Measurements from ENCODE around the gene THRB. TPM values are rescaled to one million over a fixed set of nuclear protein-coding genes. Genes with fewer than 3 reads are reported as not detected.

Gene THRB
- total and polyA plus RNA-seq, 2 donors (not counting 3 experiments of a cell fraction or from before 2014, with no cell fraction given): 0.06 TPM; not detected in 1

GRCh38 chr3:24451461-24452099 is 43.1 kb downstream of the THRB start:
- CTCF ChIA-PET: interaction anchor here (0.6 to 1.2 kb wide), 2 partner anchors 14 to 1912 kb away, joined by 3 read pairs; no protein-coding TSS in a partner anchor
- no peaks in the 10 kb centered on the region for H4K20me1 ChIP-seq (replicated peaks; ENCODE audit: control insufficient read depth, extremely low read depth, insufficient read depth, low read length)
- no peaks in the 10 kb centered on the region for H3K36me3 ChIP-seq (ENCODE audit: control insufficient read depth in 2 of 2, extremely low read depth in 1 of 2, insufficient read depth in 2 of 2, low read length in 2 of 2)
- no peak overlapping the region for H2AFZ ChIP-seq (ENCODE audit: low read depth, low read length)
- no peak overlapping the region for H3K4me3 ChIP-seq (replicated peaks in 1 of 3; ENCODE audit: insufficient read depth in 1 of 3, low read depth in 1 of 3, low read length in 3 of 3)
- H3K27me3 ChIP-seq (ENCODE audit: control insufficient read depth in 2 of 2, insufficient read depth in 2 of 2, low read length in 2 of 2): no peaks in the 10 kb centered on the region
- dilution Hi-C loops (cut with MboI; ENCODE audit: extremely low pct_ligation_motif_present, low sequenced_read_pairs) (no loop called here), intact Hi-C loops (cut with micrococcal nuclease) (no loop called here)
- no peaks in the 10 kb centered on the region for H3K9me3 ChIP-seq (replicated peaks; ENCODE audit: control insufficient read depth, insufficient read depth, low read length)
- H3K4me1 ChIP-seq (ENCODE audit: control insufficient read depth, extremely low read depth, insufficient read depth, low read length): no peaks in the 10 kb centered on the region
- no peak overlapping the region for H3K9ac ChIP-seq (replicated peaks; ENCODE audit: extremely low read depth, insufficient read depth, low read length)
- POLR2A ChIA-PET: no interaction called here
- H3K79me2 ChIP-seq (ENCODE audit: control insufficient read depth, insufficient read depth, low read length): no peaks in the 10 kb centered on the region
- no peak overlapping the region for H3K27ac ChIP-seq (ENCODE audit: insufficient read depth, low read depth, low read length)
- no peak for FAIRE-seq
- no peak for TF ChIP-seq FOS (IDR thresholded peaks at IDR 0.05; ENCODE audit: borderline replicate concordance, insufficient read depth, low read length)
- no peak for TF ChIP-seq POLR2AphosphoS5 (IDR thresholded peaks at IDR 0.05; ENCODE audit: insufficient read depth, low read depth, low read length)
- BruUV-seq (replicated peaks): no TSS peak
- DNase-seq (ENCODE audit: low read depth, low spot score): no peak
- H3K9me1 ChIP-seq (replicated peaks; ENCODE audit: control insufficient read depth, extremely low read depth, insufficient read depth, low read length): no peaks in the 10 kb centered on the region
- no peak overlapping the region for H3K4me2 ChIP-seq (ENCODE audit: insufficient read depth, low read length)

GRCh38 chr3:24450160-24450907 is 44.3 kb downstream of the THRB start:
- ChIA-PET CTCF (interaction anchor here (1.2 kb wide), 1 partner anchor 13 kb away, joined by 3 read pairs; no protein-coding TSS in a partner anchor), POLR2A (no interaction called here)
- intact Hi-C loops (cut with micrococcal nuclease): no loop called here
- Histone ChIP-seq H3K9ac (replicated peaks; ENCODE audit: extremely low read depth, insufficient read depth, low read length) (no peak overlapping the region), H3K27ac (ENCODE audit: insufficient read depth, low read depth, low read length) (no peak overlapping the region), H3K9me3 (replicated peaks; ENCODE audit: control insufficient read depth, insufficient read depth, low read length) (no peaks in the 10 kb centered on the region), H2AFZ (ENCODE audit: low read depth, low read length) (no peak overlapping the region), H3K4me2 (ENCODE audit: insufficient read depth, low read length) (no peak overlapping the region), H3K36me3 (ENCODE audit: control insufficient read depth in 2 of 2, extremely low read depth in 1 of 2, insufficient read depth in 2 of 2, low read length in 2 of 2) (no peaks in the 10 kb centered on the region), H3K27me3 (ENCODE audit: control insufficient read depth in 2 of 2, insufficient read depth in 2 of 2, low read length in 2 of 2) (no peaks in the 10 kb centered on the region), H3K79me2 (ENCODE audit: control insufficient read depth, insufficient read depth, low read length) (no peaks in the 10 kb centered on the region), H3K9me1 (replicated peaks; ENCODE audit: control insufficient read depth, extremely low read depth, insufficient read depth, low read length) (no peaks in the 10 kb centered on the region), H4K20me1 (replicated peaks; ENCODE audit: control insufficient read depth, extremely low read depth, insufficient read depth, low read length) (no peaks in the 10 kb centered on the region), H3K4me3 (replicated peaks in 1 of 3; ENCODE audit: insufficient read depth in 1 of 3, low read depth in 1 of 3, low read length in 3 of 3) (no peak overlapping the region), H3K4me1 (ENCODE audit: control insufficient read depth, extremely low read depth, insufficient read depth, low read length) (no peaks in the 10 kb centered on the region)
- BruUV-seq (replicated peaks): no TSS peak
- no peak for TF ChIP-seq POLR2A (IDR thresholded peaks at IDR 0.05; ENCODE audit: low read depth, low read length)
- TF ChIP-seq EZH2 (IDR thresholded peaks at IDR 0.05; ENCODE audit: borderline replicate concordance, low read depth, low read length, severe bottlenecking): no peak
- TF ChIP-seq CTCF (IDR thresholded peaks at IDR 0.05; ENCODE audit: extremely low read depth in 1 of 2, insufficient read depth in 1 of 2, low read depth in 1 of 2, low read length in 2 of 2): no peak
- no peak for TF ChIP-seq POLR2AphosphoS5 (IDR thresholded peaks at IDR 0.05; ENCODE audit: insufficient read depth, low read depth, low read length)
- no peak for DNase-seq (ENCODE audit: low read depth, low spot score)
- dilution Hi-C loops (cut with MboI; ENCODE audit: extremely low pct_ligation_motif_present, low sequenced_read_pairs): no loop called here
- FAIRE-seq: no peak

Data from endothelial cell of umbilical vein (primary cell).